Activated naive CD4-positive, alpha-beta T cell treated with Interleukin-2 at 50 U/mL for 16 hours (primary cell): ENCODE measurements around the gene MALAT1.
"Not testable (repeated sequence)": the region's sequence is repeated elsewhere in the genome, so short reads cannot be mapped to it uniquely, and the experiment has no call there.

ENCODE experiments used
- DNase-seq: peaks from one replicate; pipeline ENCODE4 v3.0.0-alpha.2; 2020

MALAT1 gene

DNA sequence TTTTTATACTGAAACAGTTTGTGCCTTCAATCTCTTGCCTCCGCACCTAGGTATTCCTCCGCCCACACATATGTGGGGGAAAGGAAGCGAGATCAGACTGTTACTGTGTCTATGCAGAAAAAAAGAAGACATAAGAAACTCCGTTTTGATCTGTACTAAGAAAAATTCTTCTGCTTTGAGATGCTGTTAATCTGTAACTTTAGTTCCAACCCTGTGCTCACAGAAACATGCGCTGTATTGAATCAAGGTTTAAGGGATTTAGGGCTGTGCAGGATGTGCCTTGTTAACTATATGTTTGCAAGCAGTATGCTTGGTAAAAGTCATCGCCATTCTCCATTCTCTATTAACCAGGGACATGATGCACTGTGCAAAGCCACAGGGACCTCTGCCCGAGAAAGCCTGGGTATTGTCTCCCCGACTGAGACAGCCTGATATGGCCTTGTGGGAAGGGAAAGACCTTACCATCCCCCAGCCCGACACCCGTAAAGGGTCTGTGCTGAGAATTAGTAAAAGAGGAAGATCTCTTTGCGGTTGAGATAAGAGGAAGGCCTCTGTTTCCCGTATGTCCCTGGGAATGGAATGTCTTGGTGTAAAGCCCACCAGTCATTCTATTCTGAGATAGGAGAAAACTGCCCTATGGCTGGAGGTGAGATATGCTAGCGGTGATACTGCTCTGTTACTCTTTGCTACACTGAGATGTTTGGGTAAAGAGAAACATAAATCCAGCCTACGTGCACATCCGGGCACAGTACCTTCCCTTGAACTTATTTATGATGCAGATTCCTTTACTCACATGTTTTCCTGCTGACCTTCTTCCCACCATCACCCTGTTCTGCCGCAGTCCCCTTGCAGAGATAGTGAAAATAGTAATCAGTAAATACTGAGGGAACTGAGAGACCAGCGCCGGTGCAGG, 24.1 kb downstream of the MALAT1 start:
- DNase-seq: peak; percentile 38

DNA sequence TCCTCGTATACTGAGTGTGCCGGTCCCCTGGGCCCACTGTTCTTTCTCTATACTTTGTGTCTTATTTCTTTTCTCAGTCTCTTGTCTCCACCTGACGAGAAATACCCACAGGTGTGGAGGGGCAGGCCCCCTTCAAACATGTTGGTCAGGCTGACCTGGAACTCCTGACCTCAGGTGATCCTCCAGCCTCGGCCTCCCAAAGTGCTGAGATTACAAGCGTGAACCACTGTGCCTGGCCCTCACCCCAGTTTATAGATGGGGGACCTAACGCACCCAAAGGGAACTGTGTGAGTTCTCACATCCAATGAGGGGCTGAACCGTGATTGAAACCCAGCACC, 24.8 kb downstream of the MALAT1 start:
- not testable (repeated sequence) for DNase-seq

DNA sequence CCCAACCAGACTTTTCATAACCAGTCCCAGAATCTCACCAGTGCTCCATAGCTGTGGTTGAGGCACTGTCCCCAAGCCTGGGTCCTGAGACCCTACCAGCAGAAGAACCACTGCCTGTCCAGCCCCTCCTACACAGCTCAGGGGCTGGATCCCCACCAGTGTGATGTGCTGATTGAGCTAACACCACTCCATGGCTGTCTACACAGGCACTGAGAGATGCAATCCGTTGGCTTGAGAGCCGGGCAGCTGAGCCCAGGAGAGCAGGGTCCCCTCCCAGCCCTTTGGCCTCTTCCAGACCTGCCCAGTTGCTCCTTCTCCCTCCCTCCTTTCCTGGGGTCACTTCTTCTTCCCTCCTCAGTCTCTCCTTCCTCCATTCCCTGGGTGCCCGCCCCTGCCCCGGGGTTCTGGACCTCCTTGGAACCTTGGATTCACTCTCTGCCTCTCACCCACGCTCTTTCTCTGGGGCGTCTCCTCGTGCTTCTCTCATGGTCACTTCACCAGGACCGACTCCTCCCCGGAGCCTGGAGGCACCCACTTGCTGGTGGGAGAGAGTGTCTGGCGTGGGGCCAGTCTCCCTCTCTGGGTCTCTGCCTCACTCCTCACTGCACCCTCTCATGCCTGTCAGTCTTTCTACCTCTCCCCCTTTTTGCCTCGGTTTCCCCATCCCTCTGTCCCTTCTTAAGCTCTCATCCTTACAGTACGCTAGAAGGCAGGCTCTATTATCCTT, 25.3 kb downstream of the MALAT1 start:
- DNase-seq: no peak

DNA sequence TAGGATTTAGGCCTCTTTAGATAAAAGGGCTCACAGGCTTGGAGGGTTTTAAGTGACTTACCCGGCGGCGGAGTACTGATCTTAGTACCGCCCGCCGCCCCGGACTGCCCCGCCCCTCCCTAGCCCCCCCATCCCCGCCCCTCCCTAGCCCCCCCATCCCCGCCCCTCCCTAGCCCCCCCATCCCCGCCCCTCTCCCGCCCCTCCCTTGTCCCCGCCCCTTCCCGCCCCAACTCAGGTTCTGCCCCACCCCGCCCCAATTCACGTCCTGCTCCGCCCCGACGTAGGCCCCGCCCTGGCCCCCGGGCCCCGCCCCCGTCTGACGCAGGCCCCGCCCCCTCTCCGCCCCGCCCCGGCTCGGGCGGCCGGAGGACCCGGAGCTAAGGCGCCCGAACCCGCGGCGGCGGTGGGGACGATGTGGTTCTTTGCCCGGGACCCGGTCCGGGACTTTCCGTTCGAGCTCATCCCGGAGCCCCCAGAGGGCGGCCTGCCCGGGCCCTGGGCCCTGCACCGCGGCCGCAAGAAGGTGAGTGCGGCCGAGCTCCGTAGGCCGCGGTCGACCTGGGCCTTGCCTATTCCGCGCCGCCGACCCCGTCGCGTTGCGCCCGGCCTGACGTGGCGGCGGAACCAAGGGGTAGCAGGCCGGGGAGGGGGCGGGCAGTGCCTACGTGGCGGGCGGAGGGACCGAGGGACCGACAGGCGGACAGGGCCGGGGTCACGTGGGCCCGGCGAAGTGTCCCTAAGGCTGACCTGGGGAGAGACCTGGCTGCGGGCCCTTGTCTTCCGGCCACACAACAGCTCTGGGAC, 26.1 kb downstream of the MALAT1 start, which contains the start of gene SCYL1:
SCYL1 (plus strand) TSS at position 343 of the 805 bp plus-strand sequence; CDS start at position 414, 71 bp downstream.
- DNase-seq: peak; percentile 77

DNA sequence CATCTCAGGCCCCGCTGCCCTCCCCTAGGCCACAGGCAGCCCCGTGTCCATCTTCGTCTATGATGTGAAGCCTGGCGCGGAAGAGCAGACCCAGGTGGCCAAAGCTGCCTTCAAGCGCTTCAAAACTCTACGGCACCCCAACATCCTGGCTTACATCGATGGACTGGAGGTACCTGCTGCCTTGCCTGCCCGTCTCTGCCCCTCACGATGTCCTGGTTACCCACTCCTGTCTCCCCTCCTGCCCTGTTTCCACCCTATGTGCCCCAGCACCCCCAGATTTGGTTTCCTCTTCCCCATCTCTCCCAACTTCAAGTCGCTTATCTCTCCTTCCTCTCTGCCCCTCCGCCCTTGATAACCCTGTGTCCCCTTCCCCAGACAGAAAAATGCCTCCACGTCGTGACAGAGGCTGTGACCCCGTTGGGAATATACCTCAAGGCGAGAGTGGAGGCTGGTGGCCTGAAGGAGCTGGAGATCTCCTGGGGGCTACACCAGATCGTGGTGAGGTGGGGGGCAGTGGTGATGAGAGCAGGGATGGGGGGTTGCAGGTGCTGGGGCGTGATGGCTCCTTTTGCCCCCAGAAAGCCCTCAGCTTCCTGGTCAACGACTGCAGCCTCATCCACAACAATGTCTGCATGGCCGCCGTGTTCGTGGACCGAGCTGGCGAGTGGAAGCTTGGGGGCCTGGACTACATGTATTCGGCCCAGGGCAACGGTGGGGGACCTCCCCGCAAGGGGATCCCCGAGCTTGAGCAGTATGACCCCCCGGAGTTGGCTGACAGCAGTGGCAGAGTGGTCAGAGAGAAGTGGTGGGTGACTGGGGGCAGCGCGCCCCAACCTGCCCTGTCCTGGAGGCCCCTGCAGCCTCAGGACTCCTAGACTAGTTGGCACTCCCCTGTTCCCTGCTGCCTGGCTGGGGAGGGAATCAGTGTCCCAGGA, 27.0 kb downstream of the MALAT1 start:
- DNase-seq: no peak

DNA sequence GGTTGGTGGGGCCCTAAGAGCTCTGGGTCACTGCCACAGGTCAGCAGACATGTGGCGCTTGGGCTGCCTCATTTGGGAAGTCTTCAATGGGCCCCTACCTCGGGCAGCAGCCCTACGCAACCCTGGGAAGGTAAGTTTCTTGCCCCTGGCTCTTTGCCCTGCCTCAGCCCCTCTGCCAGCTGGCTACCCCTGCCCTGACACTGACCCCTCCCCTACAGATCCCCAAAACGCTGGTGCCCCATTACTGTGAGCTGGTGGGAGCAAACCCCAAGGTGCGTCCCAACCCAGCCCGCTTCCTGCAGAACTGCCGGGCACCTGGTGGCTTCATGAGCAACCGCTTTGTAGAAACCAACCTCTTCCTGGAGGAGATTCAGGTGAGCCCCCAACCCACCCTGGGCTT, 27.9 kb downstream of the MALAT1 start:
- no peak for DNase-seq

DNA sequence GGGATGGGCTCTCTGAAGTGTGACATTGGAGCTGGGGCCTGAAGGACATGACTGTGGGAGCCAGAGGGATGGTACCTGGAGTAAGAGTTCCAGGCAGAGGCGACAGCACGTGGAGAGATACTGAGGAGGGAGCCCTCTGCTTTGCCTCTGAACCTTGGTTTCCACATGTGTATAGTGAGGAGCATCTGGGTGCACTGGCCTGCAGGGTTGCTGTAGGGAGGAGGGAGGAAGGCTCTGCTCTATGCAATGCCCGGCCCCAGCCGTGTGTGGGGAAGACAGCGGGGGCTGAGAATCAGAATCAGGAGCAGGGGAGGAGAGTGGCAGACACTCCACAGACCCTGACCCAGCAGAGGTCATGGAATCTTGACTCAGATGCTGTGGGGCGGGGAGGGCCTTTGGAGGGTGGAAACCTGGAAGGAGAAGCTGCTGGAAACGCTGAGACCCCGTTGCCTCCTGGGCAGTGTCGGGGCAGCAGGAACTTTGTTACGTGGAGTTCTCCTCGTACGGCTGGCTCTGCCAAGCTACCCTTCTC, 30.0 kb downstream of the MALAT1 start:
- no peak for DNase-seq

DNA sequence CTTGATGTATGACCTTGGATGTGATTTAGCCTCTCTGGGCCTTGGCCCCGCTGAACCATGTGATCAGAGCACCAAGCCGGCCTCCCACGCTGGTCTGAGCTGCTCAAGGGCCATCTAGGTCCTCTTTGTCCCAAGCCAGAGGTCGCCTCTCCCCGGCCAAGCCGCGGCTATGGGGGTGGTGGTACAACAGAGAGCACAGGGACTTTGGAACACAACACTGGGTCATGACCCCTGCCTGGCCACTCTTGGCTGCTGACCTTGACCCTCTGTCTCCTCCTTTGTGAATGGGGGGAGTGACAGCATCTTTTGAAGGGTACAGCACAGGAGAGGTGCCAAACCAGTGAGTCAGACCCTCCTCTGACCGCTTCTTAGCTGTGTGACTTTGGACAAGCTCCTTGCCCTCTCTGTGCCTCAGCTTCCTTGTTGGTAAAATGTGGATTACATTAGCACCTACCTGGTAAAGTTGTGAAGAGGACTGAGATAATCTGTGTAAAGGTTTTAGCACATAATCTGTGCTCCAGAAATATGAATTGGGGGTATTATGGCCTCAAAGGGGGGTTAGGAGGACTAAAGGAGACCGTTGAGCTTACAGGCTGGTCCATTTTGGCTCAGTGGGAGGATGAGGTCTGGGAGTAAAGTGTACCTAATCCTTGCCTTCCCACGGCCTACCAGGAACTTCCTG, 30.8 kb downstream of the MALAT1 start:
- DNase-seq: no peak

DNA sequence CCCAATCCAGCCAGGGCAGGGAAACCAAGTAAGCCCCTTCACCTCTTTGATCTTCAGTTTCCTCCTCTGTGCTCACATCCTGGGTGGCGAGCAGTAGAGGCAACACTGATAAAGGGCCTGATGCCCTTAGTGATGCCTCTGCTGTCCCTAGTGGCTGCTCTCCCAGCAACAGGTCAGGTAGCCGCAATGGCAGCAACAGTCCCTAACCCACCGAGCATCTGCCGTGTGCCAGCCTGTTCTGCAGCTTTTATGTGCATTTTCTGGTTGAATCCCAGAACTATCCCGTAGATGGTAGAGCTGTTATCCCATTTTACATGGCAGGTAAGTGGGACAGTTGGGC, 31.3 kb downstream of the MALAT1 start:
- no peak for DNase-seq

DNA sequence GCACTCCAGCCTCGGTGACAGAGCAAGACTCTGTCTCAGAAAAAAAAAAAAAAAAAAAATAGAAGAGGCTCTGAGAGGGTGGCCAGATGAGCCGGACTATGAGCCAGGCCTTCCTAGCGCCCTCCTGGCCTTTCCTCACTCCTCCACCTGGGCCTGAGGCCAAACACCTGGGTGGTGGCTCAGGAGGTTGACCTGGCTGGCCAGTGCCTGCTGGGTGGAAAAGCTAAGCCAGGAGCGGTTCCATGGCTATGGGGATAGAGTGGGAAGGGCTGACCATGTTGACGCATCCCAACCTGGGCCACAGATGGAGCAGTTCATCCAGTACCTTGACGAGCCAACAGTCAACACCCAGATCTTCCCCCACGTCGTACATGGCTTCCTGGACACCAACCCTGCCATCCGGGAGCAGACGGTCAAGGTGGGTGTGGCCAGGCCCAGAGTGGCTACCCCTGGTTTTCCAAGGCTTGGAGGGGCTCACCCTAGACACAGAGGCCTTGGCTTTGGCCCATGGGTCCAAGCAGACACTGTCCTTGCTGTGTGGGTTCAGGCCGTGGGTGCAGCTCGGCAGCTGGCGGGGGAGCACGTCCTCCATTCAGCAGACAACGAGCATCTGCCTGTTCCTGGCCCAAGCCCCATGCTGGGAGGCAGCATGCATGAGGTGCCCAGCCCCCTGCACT, 33.7 kb downstream of the MALAT1 start:
- no peak for DNase-seq

DNA sequence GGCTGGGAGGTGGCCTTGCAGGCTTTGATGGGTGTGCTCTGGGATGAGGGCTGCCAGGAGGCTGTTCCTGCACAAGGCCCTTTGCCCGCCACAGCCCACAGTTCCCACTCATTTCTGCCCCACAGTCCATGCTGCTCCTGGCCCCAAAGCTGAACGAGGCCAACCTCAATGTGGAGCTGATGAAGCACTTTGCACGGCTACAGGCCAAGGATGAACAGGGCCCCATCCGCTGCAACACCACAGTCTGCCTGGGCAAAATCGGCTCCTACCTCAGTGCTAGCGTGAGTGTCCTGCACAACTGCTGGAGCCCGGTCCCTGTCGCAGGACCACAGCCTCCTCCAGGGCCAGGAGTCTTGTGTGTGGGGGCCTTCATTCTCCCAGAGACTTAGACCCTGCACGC, 36.3 kb downstream of the MALAT1 start:
- no peak for DNase-seq

DNA sequence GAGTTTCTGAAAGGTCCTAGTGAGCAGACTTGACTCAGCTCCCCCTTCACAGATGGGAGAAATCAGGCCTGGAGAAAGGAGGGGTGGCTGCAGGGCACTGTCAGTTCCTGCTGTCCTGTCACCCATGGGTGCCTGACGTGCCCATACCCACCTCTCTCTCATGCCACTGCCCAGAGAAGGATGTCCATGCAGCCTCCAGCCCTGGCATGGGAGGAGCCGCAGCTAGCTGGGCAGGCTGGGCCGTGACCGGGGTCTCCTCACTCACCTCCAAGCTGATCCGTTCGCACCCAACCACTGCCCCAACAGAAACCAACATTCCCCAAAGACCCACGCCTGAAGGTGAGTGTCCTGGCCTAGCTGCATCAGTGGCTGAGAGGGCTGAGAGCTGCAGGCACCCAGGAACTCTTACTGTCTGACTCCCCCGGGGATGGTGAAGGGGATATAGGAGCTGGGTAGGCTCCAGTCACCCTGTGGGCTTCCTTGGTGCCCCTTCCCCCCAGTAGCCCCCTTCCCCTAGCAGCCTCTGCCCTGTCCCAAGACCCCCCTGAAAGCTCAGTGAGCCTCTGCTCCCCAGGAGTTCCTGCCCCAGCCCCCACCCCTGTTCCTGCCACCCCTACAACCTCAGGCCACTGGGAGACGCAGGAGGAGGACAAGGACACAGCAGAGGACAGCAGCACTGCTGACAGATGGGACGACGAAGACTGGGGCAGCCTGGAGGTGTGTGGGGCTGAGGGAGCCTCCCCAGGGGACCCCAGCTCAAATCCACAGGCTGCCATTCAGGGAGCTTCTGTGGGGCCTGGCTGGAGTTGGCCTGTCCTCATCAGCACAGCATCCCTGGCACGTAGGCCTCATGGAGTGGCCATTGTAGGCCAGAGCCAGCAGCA, 37.8 kb downstream of the MALAT1 start:
- DNase-seq: no peak

DNA sequence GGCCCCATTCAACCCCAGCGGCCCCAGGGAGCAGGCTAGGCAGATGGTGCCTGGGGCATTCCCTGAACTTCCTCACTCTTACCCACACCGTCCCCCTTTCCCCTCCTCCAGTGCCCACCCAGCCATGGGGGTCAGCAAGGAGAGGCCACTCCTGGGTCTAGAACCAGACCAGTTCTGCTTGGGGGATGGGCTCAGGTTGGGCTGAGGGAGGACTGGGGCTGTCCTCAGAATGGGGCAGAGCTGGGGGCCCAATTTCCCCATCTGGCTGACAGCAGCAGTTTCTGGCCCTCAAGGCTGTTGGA, 38.4 kb downstream of the MALAT1 start:
- DNase-seq: no peak

DNA sequence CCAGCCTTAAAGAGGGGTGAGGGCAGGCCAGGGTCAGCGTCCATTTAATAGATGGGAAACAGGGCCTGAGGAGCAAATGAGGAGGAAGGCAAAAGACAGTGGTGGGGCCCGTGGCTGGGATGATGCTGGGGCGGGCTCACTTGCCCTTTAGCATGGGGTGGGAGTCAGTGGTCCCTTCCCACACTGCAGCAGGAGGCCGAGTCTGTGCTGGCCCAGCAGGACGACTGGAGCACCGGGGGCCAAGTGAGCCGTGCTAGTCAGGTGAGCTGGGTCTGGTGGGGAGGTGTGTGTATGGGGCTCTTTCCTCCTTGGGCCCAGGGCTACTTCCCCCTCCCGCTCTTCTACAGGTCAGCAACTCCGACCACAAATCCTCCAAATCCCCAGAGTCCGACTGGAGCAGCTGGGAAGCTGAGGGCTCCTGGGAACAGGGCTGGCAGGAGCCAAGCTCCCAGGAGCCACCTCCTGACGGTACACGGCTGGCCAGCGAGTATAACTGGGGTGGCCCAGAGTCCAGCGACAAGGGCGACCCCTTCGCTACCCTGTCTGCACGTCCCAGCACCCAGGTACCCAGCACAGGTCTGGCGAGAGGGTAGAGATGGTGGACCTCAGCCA, 38.9 kb downstream of the MALAT1 start:
- no peak for DNase-seq

DNA sequence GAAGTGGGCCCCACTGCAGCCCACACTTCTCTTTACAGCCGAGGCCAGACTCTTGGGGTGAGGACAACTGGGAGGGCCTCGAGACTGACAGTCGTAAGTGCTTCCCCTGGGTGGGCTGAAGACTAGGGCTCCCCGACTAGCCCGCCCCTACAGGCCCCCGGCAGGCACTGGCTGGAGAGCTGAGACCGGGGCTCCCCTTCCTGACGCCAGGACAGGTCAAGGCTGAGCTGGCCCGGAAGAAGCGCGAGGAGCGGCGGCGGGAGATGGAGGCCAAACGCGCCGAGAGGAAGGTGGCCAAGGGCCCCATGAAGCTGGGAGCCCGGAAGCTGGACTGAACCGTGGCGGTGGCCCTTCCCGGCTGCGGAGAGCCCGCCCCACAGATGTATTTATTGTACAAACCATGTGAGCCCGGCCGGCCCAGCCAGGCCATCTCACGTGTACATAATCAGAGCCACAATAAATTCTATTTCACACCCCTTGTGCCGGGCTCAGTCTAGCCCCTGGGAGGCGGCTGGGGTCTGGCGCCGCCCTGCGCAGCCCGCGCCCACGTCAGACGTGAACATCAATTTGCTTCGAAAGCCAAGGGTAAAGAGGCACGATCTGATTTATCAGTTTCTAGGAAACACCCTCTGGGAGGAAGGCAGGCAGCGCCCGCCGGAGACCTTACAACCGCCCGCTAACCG, 39.5 kb downstream of the MALAT1 start:
- no peak for DNase-seq

DNA sequence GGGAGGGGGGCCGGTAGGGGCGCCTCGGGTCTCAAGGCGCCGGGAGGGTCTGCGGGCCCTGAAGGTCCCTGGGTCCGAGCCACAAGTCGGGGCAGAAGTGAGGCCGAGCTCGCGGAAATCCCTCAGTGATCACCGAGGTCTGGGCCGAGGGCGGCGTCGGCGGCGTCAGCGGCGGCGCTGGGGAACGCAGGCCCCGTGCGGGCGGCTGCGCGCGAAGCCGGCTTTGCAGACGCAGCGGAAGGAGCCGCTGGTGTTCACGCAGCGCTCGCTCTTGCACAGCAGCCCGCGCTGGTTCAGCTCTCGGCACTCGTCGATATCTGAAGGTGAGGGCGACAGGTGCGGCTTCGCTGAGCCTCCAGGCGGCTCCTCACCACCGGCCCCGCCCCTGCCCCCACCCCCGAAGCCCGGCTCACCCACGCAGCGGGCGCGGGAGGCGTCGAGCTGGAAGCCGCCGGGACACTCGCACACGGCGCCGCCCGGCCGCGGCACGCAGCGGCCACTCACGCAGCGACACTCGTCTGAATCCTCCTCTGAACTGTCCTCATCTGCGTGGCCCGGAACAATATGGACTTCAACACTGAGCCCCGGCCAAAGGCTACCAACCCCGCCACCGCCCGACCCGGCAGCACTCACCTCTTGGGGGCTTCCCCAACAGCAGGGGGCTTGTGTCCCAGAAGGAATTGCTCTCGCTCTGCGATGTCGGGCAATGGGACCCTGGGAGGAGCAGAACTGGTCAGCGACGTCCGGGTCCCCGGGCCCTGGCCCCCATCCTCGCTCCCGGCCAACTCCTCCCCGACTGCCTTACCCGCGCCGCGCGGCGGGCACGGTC, 40.3 kb downstream of the MALAT1 start:
- DNase-seq: no peak

DNA sequence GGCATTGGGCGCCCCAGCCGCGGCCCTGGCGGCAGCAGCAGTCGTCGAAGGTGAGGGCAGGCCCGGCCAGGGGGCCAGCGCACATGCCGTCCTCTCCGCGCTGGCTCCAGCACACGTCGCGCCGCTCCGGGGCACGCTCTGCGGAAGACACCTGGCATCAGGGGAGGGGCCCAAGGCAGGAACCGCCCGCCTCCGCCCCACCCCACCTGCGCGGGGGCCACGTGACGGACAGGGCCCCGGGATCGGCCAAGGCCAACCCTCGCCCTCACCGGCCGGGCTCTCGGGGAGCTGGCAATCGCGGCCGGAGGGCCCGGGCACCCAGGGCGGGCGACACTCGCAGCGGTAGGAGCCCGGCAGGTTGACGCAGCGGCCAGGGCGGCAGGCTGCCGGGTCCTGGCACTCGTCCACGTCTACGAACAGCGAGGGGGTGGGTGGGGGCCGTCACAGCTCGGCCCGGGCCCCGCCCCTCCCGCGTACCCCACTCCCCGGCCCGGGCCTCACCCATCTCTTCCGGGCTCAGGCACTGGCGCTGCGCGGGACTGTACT, 41.0 kb downstream of the MALAT1 start:
- DNase-seq: no peak
